HG02973 (cell line): ENCODE data around the gene COL5A3.
"Not testable (repeated sequence)": the region's sequence is repeated elsewhere in the genome, so short reads cannot be mapped to it uniquely, and the experiment has no call there.

Experiments used
- ATAC-seq: cut with Tn5 transposase; IDR thresholded peaks from one replicate; pipeline ENCODE4 v1.9.1; 2021; ENCODE audit warnings: moderate library complexity; ENCODE audit not compliant: unreplicated experiment

COL5A3 gene

GRCh38 chr19:9972103-9972502 lies 38.2 kb downstream of the COL5A3 start:
- ATAC-seq = no peak

DNA sequence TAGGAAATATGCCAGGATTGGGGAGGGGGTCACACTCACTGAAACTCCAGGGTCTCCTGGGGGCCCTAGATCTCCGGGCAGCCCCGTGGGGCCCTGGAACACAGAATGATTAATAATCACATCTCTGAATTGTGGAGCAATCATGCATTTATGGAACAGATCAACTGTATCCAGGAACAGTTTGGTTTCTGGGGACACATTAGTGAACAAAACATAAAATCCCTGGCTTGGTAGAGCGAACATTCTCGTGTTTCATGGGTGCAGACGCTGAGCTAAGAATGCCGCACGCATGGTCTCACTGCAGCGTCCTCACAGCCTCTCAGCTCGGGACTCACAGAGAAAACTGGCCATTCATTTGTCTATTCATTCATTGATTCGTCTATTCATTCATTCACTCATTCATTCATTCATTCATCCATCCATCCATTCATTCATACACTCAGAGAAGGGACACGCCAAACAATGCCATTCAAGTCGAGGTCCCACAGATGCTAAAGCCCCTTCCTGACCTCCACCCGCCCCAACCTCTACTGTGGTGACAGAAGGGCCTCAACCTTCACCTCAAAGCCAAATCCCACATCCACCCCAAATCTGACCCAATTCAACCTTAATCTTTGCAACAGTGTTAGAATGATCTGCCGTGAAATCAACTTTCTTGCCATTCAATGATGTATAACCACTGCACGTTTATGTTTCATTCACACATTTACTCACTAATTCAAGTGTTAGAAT lies 39.0 kb downstream of the COL5A3 start:
- no peak for ATAC-seq

GRCh38 chr19:9970481-9970880 lies 39.8 kb downstream of the COL5A3 start:
- no peak for ATAC-seq

DNA sequence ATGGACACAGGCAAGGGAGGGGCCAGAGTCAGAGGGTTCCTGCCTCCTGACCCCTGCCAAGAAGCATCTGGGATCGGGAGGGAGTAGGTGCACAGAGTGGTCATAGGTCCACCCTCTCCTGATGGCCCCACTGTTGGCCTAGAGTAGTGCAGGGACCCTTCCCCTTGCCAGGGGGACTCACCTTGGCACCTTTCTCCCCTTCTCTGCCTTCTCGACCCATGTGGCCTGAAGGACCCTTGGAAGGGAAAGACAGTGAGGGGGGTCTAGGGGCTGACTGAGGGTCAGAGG lies 40.7 kb downstream of the COL5A3 start:
- ATAC-seq = no peak

DNA sequence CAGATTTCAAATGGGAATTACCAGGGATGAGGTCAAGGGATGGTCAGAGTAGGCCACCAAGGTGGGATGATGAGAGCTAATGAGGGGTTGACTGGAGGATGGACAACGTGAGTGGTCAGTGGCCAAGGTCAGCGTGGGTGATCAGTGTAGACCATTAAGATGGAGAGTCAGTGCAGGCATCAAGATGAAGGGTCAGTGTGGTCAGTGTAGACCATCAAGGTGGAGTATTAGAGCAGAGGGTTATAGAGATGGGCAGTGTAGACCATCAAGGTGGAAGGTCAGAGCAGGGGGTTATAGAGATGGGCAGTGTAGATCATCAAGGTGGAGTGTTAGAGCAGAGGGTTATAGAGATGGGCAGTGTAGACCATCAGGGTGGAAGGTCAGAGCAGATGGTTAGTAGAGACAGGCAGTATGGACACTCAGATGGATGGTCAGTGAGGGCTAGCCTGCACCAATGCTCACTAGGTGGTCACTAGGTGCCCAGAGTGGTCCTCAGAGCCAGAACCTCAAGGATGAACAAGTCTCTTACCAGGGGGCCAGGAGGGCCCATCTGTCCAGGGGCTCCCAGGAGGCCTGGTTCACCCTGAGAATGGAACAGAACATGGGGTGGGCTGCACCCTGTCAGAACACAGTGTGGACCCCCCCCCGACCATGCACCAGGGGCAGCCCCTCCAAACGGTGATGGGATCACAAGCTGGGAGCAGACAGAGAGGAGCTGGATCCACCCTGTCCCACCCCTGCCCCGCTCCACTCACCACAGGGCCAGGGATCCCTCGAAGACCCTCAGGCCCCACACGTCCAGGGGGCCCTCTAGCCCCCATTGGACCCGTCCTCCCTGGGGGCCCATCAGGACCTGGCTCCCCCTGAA lies 41.2 kb downstream of the COL5A3 start:
- ATAC-seq = no peak

- no peak for ATAC-seq
These were observed 43.0 kb downstream of the COL5A3 start for GRCh38 chr19:9967326-9967725.

DNA sequence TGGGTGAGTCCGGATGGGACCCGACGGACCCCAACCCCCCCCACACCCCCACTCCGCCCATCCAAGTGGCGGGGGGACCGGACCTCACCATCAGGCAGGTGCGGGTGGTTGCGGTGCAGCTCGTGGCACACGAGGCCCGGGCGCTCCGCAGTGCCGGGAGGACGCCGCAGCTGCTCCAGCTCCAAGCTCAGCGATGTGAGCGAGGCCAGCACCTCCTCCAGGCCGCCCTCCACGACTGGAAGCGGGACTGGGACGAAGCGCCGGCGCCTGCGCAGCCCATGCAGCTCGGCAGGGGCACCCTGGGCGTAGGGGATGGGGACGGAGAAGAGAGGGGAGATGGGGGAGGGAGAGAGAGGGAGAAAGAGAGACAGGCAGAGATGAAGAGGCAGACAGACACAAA lies 43.9 kb downstream of the COL5A3 start:
- ATAC-seq = no peak

DNA sequence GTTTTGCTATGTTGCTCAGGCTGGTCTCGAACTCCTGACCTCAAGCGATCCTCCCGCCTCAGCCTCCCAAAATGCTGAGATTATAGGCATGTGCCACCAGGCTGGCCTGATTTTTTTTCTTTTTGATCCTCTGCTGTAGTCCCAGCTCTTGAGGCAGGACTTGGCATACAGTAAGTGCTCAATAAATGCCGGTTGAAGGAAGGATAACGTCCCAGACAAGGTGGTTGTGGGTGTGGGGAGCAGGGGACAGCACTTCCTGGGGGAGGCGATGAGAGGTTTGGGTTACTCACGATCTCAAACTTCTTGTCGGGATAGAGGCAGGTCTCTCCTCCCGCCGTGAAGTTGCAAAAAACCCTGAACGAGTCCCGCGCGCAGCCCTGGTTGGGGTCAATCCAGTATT lies 44.3 kb downstream of the COL5A3 start:
- ATAC-seq = no peak

DNA sequence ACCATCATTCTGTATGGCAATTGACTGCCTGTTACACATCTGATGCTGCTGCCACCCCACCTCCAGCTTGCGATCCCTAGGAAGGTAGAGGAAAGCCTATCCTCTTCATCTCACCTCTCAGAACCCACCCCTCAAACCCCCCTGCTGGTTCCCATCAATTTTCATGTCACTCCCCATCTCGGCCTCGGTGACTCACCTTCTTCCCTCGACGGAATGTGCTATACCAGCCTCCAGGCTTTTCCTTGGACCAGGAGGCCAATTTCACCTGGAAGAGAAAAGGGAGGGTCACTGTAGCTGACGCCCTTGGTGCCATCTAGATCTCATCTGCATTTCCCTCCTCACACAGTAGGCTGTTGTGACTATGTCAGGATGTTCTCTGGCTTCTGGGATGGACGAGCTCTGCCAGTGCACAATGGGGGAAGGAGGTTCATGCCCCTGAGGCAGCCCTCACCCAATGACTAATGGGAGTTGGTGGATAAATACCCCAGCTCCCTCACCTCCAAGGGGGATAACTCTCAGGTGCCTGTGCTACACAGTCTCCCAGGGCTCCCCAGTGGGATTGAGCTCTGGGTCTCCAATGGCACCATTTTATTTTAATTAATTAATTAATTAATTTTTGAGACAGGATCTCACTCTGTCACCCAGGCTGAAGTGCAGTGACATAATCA lies 47.5 kb downstream of the COL5A3 start:
- ATAC-seq = no peak

DNA sequence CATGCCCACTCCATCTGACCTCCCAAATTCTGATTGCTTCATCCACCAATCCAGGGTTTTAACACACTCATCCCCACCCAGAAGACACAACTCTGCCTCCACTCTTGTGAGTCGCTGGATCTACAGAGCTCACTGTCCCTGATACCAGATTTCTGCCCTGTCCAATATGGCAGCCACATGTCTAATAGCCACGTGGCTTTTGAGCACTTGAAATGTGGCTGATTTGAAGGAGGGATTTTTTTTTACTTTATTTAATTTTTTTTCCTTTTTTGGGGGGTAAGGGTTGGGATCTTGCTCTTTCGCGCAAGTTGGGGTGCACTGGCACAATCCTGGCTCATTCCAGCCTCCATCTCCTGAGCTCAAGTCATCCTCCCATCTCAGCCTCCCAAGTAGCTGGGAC lies 49.2 kb downstream of the COL5A3 start:
- ATAC-seq = no peak

DNA sequence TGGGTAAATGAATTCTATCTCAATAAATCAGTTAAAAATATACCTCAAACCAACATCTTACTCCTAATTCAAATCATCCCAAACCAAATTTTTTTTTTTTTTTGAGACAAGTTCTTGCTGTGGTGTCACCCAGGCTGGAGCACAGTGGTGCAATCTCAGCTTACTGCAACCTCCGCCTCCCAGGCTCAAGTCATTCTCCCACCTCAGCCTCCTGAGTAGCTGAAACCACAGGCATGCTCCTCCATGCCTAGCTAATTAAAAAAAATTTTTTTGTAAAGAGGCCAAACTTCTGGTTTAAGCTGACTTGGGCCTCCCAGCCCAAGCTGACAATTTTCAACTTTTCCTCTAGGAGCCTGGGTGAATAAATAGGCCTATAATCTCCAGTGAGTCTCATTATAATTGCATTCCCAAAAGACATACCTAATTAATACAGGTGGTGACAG lies 51.9 kb downstream of the COL5A3 start:
- no peak for ATAC-seq

DNA sequence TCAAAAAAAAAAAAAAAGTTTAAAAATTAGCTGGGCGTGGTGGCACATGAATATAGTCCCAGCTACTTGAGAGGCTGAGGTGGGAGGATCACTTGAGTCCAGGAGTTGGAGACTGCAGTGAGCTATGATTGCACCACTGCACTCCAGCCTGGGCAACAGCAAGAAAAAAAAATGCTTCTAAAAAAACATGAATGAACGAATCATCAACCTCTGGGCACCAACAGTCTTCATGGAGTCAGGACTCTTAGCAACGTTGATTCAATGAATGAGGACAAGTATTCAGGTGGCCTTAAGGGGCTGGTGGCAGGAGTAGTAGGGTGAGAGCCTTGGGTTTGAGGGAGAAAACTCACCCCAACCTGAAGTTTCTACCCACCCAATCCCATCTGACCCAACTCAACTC lies 53.3 kb downstream of the COL5A3 start:
- ATAC-seq = no peak

- ATAC-seq = no peak
These were observed 56.3 kb downstream of the COL5A3 start for GRCh38 chr19:9953802-9954542.

GRCh38 chr19:9952276-9952675 lies 58.0 kb downstream of the COL5A3 start:
- no peak for ATAC-seq

DNA sequence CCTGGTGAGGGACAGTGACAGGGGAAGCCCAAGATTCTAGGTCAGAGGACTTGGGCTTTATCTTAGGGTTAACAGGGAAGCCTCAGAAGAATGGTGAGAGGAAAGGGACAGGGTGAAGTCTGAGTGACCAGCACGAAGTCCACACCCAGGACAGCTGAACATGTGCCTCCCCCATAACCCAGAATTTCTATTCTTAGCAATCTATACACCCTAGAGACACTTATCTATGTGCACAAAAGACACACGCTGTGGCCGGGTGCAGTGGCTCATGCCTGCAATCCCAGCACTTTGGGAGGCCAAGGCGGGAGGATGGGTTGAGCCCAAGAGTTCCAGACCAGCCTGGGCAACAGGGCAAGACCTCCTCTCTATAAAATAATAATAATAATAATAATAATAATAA lies 62.9 kb downstream of the COL5A3 start:
- ATAC-seq = no peak

DNA sequence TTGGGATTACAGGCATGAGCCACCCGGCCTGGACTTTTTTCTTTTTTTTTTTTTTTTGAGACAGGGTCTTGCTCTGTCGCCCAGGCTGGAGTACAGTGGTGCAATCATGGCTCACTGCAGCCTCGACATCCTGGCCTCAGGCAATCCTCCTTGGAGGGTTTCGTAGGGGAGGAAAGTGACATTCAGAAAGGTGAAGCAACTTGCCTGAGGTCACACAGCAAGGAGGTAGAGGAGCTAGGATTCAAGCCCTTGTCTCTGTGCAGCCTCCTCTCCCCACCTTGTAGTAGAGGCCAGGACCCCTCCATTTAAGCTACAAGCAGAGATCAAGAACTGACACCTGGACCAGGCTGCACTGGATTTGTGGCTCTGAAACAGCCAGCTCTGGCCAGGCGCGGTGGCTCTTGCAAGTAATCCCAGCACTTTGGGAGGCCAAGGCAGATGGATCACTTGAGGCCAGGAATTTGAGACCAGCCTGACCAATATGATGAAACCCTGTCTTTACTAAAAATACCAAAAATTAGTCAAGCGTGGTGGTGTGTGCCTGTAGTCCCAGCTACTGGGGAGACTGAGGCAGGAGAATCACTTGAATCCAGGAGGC lies 63.7 kb downstream of the COL5A3 start:
- ATAC-seq = not testable (repeated sequence)

GRCh38 chr19:9945319-9945966 lies 64.9 kb downstream of the COL5A3 start:
- no peak for ATAC-seq

GRCh38 chr19:9943744-9944143 lies 66.6 kb downstream of the COL5A3 start:
- no peak for ATAC-seq

GRCh38 chr19:9941671-9942070 lies 68.6 kb downstream of the COL5A3 start:
- no peak for ATAC-seq

- no peak for ATAC-seq
These were observed 69.1 kb downstream of the COL5A3 start for GRCh38 chr19:9941231-9941630.
